ENCODE results near the gene RHOB.

DNA sequence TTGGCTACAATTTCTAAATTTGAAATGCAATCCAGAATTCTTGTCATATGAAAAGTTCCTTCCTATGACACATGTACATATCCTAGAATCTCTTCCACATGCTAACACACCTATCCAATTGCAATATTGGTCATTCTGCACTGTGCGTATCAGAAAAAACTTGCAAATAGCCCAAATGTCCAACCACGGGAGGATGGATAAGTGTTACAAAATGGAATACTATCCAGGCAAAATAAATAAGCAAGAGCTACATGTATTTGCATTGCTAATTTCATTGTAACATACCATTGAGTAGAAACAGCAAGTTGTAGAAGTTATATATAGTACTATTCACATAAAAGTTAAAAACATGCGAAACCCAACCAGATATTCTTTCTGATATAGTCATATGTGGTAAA lies 15.6 kb upstream of the RHOB start:
- TF ChIP-seq POLR2AphosphoS5 (IDR thresholded peaks at IDR 0.05) = no peak
- TF ChIP-seq, protein P1, sequence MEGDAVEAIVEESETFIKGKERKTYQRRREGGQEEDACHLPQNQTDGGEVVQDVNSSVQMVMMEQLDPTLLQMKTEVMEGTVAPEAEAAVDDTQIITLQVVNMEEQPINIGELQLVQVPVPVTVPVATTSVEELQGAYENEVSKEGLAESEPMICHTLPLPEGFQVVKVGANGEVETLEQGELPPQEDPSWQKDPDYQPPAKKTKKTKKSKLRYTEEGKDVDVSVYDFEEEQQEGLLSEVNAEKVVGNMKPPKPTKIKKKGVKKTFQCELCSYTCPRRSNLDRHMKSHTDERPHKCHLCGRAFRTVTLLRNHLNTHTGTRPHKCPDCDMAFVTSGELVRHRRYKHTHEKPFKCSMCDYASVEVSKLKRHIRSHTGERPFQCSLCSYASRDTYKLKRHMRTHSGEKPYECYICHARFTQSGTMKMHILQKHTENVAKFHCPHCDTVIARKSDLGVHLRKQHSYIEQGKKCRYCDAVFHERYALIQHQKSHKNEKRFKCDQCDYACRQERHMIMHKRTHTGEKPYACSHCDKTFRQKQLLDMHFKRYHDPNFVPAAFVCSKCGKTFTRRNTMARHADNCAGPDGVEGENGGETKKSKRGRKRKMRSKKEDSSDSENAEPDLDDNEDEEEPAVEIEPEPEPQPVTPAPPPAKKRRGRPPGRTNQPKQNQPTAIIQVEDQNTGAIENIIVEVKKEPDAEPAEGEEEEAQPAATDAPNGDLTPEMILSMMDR (IDR thresholded peaks at IDR 0.05; ENCODE audit: poor library complexity, severe bottlenecking) = no peak
- no peak for TF ChIP-seq TAF1 (IDR thresholded peaks at IDR 0.05; ENCODE audit: low read depth)
- no peak for TF ChIP-seq EZH2 (IDR thresholded peaks at IDR 0.05; ENCODE audit: borderline replicate concordance, insufficient read depth, low read length, poor library complexity, severe bottlenecking)
- TF ChIP-seq, protein P2, sequence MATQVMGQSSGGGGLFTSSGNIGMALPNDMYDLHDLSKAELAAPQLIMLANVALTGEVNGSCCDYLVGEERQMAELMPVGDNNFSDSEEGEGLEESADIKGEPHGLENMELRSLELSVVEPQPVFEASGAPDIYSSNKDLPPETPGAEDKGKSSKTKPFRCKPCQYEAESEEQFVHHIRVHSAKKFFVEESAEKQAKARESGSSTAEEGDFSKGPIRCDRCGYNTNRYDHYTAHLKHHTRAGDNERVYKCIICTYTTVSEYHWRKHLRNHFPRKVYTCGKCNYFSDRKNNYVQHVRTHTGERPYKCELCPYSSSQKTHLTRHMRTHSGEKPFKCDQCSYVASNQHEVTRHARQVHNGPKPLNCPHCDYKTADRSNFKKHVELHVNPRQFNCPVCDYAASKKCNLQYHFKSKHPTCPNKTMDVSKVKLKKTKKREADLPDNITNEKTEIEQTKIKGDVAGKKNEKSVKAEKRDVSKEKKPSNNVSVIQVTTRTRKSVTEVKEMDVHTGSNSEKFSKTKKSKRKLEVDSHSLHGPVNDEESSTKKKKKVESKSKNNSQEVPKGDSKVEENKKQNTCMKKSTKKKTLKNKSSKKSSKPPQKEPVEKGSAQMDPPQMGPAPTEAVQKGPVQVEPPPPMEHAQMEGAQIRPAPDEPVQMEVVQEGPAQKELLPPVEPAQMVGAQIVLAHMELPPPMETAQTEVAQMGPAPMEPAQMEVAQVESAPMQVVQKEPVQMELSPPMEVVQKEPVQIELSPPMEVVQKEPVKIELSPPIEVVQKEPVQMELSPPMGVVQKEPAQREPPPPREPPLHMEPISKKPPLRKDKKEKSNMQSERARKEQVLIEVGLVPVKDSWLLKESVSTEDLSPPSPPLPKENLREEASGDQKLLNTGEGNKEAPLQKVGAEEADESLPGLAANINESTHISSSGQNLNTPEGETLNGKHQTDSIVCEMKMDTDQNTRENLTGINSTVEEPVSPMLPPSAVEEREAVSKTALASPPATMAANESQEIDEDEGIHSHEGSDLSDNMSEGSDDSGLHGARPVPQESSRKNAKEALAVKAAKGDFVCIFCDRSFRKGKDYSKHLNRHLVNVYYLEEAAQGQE (IDR thresholded peaks at IDR 0.05; ENCODE audit: borderline replicate concordance) = no peak
- no peak for TF ChIP-seq MXI1 (conservative IDR thresholded peaks at IDR 0.05; ENCODE audit: poor library complexity, severe bottlenecking)
- no peak for TF ChIP-seq EP300 (conservative IDR thresholded peaks at IDR 0.05; ENCODE audit: poor library complexity, severe bottlenecking)
- TF ChIP-seq SMC3 (conservative IDR thresholded peaks at IDR 0.05; ENCODE audit: poor library complexity) = no peak
